C4-2B (cell line): ENCODE results near the gene IRF1.

ENCODE experiments used
- H3K27ac ChIP-seq: fragments of 450-650 bp; 2 replicates; pipeline ENCODE4 v1.5.1; 2017
- CTCF ChIP-seq: fragments of 450-650 bp; conservative IDR thresholded peaks from 2 replicates; pipeline ENCODE4 v1.5.1; 2017; ENCODE audit warnings: mild to moderate bottlenecking
- ZFX ChIP-seq: fragments of 450-650 bp; IDR thresholded peaks from 2 replicates; pipeline ENCODE4 v1.6.1; 2017

Gene IRF1

DNA sequence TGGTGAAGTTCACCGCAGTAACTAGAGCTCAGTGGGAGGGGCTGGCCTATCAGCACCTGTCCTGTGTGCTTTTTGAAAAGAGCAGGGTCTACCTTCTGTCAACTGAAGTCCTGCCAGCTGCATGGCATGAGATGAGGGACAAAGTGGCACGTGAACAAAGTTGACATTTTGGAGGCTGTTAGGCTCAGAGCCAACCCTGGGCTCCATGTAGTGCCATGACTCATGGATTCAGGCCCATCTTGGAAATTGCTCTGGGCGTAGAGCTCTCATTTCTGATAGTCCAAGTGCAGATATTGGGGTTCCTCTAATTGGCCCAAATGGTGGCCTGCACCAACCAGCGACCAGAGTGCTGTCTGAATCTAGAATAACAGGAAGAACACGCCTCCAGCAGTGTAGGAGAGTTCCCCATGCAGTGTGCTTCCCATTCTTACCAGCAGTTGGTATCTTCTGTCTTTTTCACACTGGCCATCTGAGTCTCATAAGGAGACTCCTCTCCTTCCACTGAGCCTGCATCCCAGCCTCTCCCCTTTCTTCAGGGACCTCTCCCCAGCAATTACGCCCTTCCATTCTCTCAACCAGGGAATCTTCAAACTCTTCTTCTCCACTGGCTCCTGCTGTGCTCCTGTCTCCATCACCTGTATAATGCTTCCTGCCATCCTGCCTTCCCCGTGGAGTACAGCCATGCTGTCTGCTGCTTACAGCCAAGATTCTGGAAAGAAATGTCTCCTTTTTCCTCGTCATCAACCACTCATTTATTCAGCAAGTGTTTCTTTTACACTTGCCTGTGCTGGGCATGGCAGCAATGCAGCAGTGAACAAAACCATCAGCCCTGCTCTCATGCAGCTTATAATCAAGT lies 30.4 kb downstream of the IRF1 start:
- TF ChIP-seq CTCF = no peak; the same call in 1 of the 2 replicates
- TF ChIP-seq ZFX = no peak
- H3K27ac ChIP-seq = no peak overlapping the region

DNA sequence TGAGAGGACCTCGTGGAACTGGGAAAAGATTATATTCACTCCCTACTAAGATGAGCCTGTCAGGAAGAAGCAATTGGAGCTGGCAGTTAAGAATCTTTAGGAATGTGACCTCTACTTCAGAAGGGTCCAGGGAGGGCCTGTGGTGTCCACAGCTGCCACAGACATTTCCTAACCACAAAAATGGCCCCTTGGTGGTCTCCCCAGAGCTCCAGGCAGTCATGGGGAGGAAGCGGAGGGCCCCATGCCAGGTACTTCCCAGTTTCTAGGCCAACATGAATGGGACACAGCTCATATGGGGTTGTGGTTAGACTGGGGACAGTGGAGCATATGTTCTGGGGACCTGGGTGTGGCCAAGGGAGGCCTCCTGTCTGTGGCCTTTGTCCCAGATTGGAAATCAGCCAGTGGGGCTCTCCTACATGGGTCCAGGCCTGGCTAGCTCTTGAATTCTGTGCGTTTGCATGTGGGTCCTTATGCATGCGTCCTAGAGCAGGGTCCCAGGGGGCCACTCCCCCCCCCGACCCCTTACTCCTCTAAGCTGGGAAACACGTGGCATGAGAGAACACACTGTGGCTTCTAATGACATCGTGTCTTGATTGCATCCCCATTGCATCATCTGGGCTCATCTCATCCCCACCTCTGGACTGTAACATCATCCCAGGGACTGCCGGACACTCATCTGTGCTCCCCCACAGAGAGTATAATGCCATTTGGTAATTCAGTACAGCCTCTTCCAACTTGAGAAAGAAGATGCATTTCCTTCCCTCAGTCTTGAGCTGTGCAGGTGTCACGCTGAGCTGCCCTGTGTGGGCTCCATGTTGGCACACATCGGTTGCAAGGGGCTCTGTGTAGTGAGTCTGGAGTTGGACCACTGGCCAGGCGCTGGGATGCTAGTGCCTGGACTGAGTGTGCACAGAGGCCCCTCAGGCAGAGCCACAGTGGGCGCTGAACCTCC lies 31.3 kb downstream of the IRF1 start:
- H3K27ac ChIP-seq = no peak overlapping the region
- TF ChIP-seq CTCF = no peak
- TF ChIP-seq ZFX = no peak

DNA sequence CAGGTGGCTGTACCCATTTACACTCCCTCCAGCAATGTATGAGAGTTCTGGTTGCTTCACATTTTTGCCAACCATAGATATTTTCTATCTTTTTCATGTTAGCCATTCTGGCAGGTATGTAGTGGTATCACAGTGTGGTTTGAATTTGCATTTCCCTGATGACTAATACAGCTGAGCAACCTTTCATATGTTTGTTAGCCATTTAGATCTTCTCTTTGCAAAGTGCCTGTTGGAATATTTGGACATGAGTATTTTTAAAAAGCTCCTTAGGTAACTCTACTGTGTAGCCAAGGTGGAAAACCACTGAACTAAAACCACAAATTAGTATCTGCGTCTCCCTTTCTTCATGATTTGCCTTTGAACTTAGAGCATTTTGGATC lies 31.9 kb downstream of the IRF1 start:
- H3K27ac ChIP-seq = no peak overlapping the region

DNA sequence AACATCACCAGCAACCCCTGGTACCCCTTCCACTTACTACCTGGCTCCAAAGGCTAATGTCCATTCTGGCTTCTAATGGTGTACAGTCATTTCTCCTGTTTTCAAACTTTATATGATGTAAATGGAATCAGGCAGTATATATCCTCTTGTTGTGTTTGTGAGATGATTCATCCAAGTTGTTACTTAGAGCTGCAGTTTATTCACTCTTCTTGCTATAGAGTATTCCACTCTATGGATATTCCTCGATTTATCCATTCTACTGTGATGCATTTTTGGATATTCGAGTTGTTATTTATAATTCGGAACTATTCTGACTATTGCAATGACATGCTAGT lies 32.4 kb downstream of the IRF1 start:
- no peak overlapping the region for H3K27ac ChIP-seq

More for the DNA sequence above, 31.9 kb downstream of the IRF1 start:
- TF ChIP-seq ZFX = no peak
- TF ChIP-seq CTCF = no peak

DNA sequence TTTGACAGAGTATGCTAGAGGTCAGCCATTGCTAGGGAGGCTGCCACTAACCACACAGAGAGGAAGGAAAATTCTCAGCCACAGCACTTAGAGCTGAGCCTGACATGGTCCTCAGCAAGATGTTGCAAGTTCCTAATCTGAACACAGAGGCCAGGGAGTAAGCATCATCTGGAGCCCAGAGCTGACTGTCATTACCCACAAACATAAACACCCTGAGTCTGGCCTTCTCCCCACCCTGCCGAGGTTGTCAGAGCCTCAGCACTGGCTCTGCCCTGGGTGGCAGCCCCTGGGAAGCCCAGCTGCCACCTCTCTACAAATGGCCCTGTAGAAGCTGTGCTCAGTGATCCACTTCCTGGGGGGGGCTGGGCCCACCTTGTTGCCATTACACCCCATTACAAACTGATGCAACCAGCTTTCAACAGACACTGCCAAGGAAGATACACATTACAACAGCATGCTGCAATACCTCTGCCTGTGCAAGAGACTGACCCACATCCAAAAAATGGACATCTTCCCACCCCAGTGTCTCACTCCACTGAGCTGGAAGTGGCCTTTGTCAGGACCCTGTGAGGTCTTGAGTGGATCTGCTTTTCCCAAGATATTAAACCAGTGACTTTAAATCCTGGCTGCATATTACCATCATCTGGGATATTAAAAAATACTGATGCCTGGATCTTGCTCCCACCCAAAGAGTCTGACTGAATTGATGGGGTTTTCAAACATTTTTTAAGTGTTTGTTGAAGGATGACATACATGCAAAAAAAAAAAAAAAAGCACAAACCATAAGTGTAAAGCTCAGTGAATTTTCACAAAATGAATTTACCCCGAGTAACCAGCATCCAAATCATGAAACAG lies 33.0 kb downstream of the IRF1 start:
- TF ChIP-seq CTCF = no peak
- TF ChIP-seq ZFX = no peak
- H3K27ac ChIP-seq = no peak overlapping the region

More for the DNA sequence above, 32.4 kb downstream of the IRF1 start:
- no peak for TF ChIP-seq ZFX
- no peak for TF ChIP-seq CTCF

DNA sequence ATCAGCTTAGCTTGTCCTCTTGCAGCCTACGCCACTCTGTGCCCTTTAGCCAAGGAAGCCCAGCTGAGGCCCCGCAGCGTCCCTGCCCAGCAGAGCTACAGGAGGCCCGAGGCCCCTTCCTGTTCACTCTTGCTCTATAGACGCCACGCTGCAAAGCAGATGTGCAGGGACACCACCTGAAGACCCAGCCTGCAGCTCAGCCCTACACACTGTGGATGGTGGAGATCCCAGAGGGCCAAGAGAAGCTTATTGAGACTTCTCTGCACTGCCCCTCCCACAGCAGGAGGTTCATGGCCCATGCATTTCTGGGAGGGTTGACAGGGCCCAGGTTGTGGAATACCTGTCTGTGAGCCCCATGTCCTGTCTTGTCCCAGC lies 33.6 kb downstream of the IRF1 start:
- no peak for TF ChIP-seq CTCF
- no peak for TF ChIP-seq ZFX
- no peak overlapping the region for H3K27ac ChIP-seq
